ENCODE data around the gene PTOV1.

Gene PTOV1

DNA sequence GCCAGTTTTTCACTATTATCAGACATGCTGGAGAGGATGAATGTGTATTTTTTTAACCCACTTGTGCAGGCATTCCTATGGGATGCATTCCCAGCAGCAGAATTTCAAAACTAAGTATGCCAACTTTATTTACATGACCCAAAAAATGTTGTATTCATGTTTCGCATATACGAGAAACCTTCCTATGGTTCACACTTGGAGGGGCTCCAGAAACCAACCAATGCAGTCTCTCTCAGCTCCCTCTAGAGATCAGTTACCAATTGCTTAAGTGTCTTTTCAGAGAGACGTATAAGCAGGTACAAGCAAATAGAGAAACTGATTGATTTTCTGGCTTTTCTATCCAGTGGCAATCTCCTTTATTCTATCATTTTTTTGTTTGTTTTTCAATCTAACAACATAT is 5.5 kb upstream of the PTOV1 start:
- no peak for DNase-seq

DNA sequence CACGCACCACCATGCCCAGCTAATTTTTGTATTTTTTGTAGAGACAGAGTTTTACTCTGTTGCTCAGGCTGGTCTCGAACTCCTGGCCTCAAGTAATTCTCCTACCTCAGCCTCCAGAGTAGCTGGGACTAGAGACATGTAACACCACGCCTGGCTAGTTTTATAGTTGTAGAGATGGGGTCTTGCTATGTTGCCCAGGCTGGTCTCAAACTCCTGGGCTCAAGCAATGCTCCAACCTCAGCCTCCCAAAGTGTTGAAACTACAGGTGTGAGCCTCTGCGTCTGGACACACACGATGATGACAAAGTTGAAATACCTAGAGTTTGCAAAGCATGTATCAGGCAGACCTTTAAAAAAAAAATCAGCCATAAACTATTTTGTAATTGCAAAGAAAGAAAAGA is 4.6 kb upstream of the PTOV1 start:
- no peak for DNase-seq

DNA sequence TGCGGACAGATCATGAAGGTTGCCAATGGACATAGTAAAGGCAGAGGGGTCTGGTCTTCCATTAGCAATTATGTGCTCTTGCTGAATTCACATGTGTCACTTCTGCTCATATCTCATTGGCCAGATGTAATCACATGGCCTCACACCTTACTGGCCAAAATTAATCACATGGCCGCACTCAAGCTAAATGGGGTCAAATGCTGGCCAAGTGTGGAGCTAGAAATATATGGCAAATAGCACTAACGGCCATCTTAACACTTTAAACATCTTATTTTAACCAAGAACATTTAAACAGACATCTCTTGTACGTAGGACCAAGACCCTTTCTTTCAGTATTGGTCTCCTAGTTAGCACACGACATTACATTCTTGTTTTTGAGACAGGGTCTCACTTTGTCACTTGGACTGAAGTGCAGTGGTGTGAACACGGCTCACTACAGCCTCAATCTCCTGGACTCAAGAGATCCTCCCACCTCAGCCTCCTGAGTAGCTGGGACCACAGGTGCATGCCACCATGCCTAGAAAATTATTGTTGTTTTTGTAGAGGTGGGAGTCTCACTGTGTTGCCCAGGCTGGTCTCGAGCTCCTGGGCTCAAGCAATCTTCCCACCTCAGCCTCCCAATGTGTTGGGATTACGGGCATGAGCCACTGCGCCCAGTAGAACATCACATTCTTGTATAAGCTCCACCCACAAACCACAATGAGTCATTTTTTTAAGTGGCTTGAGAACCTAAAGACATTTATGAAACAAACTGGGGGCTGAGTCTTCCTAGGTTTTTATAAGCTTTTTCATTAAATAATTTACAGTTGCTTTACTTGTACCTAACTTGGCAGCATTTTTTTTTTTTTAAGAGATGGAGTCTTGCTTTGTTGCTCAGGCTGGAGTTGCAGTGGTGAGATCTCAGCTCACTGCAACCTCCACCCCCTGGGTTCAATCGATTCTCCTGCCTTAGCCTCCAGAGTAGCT is 2.9 kb upstream of the PTOV1 start:
- peak; percentile 42 to 71 for DNase-seq

DNA sequence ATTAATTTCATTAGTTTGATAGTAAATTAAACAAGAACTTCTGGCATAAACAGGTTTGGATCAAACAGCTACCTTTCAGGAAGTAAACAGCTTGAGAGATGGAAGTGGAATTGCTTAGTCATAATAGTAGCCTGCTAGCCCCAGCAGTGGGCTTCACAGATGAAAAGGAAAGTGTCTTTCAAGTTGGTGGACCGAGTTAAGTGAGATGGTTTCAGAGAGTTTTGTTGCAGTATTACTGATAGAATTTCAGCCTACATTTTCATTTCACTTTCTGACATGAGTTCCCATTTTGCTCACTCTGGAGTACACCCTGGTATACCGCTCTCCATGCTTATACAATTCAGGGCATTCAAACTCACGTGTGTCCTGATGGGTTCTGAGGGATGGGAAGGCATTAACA is 2.0 kb upstream of the PTOV1 start:
- DNase-seq, result no peak

DNA sequence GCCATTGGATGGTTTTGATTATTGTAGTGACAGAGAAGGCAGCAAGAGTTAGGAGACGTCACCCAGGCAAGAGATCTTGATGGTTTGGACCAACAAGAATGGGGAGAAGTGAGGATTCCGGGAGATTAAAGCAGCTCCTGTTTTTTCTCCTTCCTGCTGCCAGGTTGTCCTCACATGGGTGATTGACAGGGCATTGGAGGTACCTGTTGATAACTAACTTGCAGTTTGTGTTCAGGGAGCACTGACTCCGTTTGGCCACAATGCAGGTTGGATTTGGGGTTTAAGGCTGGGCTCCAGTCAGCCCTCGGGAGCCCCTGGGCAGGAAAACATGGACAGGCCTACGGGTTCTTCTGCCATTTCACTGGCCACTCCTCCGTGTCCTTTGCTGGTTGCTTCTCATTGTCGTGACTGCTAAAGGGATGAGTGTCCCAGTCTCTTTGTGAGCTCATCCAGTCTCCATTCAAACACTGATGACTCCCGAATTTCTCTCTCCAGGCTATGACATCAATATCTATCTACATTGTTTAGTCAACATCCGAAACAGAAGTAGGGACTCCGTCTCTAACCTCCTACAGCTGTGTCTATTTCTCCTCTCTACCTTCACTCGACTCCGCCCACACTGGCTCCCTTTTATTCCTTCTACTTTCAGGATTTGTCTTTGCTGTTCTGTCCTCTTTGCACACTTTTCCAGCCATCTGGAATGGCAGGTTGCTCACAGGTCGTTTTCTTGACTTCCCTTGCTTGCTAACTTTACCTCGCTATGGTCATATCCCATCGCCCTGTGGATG is 1.3 kb upstream of the PTOV1 start:
- DNase-seq, result no peak

DNA sequence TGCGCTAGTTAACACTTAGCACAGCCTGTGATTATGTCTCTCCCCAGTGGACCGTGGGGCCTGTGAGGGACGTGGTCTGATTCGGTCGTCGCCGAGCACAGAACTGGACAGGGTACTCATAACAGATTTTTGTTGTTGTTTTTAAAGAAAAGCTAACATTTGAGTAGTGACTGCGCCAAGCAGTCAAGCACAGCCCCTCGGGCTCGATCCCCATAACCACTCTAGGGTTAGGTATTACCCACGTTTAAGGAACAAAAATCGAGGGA is 805 bp upstream of the PTOV1 start:
- no peak for DNase-seq

DNA sequence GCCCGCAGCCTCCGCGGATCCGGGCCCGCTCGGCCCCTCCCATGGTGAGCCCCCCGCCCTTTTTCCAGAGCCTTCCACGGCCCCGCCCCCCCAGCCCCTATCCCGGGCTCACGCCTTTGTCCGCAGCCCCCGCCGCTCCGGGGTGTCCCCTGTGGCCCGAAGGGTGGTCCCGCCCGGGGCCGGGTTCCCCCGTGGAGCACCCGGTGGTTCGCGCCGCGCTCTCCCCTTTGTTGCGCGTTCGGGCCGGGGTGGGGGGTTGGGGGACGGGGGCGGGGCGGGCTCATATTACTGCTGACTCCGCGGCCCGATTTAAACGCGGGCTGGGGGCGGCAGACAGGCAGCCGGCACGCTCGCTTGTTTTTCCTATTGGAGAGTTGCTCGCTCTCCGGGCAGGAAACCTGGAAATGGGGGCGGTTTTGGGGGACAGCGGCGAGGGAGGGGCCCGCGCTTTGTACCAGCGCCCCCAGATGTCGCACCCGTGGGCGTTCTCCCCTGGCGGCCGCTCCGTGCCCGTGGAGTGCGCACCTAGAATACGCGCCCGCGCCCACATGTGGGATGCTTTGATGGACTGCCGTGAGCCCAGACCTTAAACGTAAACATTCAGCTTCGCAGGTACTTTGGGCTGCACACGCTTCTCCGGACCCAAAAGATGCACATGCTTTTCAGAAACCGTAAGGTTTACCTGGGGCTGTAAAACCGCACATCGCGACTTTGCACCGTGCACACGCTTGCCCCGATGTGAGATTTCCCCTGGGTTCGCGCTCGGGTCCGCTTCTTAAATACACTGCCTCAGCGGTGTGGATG is 699 bp downstream of the PTOV1 start:
- DNase-seq, result no peak

DNA sequence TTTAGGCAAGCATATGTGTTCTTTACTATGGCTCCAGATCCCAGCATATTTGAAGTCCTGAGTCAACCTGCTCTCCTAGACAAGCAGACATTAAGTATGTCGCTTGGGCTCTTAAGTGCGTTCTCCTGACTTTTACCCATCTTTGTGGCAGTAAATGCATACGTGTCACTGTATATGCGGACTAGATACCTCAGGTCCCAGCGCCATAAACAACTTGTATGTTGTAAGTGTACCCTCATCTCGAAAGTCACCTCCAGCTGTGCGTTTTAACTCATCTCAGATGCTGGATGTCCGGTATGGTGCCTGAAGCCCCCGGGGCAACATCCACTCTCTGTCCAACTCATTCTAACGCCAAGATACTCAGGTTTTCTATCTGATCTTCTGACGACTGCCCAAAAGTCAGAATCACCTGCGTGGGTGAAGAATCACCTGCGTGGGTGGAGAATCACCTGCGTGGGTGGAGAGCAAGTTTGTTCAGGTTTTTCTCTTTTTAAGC is 1.7 kb downstream of the PTOV1 start:
- DNase-seq, result no peak

DNA sequence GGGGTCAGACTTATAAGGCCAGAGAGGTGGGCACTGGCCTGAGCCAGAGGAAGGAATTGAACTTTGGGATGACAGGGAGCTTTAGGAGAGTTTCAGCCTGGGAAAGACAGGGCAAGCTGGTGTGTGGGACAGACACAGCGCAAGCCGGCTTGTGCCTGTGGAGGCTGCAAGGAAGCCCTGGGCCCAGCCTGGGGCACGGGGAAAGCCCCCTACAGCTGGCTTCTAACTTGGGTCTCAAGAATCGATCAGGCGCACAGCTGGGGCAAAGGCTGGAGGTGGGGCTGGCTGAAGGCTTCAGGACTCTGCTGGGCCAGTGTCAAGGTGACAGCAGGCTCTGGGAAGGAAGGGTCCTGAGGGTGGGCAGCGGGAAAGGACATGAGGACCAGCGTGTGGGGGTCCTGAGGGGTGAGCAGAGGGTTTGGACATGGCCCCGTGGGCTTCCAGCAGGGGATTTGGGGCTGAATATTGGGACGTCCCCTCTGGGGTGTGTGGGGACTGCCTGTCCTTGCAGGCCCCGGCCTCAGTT is 3.0 kb downstream of the PTOV1 start:
- DNase-seq, result no peak

DNA sequence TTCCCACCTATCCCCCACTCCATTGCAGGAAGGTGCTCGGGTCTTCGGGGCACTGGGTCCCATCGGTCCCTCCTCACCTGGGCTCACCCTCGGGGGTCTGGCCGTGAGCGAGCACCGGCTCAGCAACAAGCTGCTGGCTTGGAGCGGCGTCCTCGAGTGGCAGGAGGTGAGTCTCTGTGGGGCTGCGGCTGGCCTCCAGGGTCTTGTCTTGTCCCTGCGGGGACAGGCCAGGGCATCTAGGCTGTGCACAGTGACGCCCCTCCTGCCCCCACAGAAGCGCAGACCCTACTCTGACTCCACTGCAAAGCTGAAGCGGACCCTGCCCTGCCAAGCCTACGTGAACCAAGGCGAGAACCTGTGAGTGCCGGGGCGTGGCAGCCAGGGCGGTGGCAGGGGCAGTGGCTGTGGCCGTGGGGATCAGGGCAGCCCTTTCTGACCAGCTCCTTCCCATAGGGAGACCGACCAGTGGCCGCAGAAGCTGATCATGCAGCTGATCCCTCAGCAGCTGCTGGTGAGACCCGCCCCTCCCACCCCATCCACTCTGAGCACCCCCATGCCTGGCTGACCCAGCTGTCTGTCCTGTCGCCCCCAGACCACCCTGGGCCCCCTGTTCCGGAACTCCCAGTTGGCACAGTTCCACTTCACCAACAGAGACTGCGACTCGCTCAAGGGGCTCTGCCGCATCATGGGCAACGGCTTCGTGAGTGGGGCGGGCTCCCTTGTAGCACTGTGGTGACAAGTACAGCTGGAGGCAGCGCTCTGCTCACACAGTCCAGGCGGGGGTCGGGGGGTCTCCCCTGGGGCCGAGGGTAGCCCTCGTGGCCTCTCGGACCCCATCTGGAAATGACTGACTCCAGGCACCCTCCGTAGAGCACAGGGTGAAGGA is 3.7 kb downstream of the PTOV1 start:
- no peak for DNase-seq

DNA sequence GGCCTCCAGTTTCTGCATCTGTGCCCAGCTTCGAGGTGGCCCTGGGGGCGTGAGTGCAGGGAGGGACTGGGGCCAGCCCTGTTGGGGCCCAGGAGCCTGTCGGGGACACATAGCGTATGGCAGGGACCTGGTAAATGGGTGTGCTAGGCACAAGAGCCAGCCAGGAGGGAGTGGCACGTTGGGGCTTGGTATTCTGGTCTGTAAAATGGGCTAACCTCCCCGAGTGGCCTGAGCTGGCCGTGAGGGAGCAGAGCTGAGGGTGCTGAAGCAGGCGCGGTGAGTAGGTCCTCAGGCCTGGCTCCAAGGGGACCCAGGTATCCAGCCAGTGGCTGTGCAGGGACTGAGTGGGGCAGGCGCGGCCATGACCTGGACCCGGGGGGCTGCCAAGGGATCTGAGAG is 4.3 kb downstream of the PTOV1 start:
- DNase-seq, result no peak

DNA sequence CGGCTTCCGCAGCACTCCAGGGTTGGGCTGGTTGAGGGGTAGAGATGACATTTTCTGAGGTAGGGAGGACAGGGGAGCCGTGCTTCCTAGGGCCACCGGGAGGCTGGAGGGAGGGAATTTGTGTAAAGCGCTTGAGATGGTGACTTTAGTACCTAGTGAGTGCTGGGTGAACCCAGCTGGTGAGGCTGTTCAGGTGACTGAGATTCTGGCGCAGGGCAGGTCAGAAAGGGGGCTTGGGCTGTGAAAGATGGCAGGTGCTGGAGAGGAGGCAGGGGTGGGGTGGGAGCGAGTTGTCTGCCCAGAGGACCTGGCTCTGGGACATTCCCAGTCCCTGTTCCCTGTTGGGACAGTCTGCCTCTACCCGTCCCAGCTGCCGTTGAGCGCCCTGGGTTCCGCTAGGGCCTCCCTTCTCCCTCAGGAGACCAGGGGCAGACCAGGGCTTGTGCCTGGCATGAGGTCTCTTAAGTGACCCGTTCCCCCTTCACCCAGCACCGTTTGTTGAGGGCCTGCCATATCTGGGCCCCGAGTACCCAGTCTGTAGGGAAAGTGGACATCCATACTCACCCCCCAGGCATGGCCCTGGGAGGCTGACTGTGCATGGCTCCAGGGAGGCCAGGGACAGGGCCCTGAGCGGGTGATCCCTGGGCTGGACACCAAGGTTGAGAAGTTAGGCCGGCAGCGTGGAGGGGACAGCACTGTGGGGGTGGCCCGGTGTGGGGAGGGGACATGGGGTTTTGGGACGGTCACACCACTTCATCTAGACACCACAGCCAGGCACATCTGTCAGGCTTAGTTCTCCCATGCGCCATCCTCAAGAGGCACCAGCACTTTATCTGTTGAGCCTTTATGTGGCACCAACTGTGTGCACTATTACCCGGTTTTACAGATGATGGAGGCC is 5.0 kb downstream of the PTOV1 start:
- DNase-seq, result no peak

DNA sequence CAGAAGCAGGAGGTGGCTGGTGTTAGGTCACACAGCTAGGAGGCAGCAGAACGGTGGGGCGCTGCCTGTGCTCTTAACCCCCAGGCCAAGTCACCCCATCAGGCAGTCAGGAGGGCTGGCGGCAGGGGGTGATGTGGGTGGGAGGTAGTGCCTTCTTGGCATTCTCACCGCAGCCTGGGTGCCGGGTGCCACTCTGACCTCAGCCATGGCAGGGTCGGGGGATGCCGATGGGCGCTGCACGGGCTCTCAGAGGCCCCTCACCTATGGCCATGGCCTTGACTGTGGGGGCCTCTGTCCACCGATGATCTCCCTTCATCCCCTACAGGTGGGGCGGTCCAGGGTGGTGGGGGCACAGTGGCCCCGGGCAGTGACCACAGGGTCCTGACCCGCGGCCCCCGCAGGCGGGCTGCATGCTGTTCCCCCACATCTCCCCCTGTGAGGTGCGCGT is 5.6 kb downstream of the PTOV1 start:
- no peak for DNase-seq

DNA sequence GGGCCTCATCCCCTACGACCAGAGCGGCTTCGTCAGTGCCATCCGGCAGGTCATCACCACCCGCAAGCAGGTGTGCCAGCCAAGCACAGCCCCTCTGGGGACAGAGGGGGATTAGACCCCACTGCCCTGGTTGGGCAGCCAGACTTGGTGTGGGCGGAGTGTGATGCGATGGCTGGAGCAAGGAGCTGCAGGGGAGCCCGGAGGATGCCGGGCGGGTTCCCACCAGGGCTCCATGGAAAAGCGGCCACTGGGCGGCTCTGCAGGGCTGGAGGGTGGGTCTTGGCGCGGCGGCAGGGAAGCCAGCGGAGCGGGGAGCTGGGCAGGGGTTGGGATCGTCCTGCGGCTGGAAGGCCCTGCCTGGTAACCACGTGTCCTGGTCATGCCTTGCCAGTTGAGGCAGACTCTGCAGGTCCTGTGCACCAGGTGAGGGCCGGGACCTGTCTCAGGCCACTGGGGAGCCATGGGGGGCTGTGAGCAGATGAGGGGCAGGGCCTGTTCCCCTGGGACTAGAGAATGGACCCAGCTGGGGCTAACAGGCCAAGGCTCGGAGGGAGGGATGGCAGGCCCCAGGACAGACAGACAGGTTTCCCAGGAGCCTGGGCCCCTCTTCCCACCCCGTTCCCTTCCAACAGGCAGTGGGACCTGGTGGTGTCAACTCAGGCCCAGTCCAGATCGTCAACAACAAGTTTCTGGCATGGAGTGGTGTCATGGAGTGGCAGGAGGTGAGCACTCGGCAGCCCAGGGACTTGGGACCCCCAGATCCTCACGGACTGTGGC is 6.3 kb downstream of the PTOV1 start:
- DNase-seq, result no peak

DNA sequence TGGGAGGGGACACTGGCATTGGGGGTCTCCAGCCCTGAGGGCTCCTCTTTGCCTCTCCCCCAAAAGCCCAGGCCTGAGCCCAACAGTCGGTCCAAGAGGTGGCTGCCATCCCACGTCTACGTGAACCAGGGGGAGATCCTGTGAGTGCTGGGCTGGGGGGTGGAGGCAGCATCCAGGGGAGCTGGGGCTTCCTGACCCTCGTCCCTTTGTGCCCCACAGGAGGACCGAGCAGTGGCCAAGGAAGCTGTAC is 6.8 kb downstream of the PTOV1 start:
- DNase-seq, result no peak

DNA sequence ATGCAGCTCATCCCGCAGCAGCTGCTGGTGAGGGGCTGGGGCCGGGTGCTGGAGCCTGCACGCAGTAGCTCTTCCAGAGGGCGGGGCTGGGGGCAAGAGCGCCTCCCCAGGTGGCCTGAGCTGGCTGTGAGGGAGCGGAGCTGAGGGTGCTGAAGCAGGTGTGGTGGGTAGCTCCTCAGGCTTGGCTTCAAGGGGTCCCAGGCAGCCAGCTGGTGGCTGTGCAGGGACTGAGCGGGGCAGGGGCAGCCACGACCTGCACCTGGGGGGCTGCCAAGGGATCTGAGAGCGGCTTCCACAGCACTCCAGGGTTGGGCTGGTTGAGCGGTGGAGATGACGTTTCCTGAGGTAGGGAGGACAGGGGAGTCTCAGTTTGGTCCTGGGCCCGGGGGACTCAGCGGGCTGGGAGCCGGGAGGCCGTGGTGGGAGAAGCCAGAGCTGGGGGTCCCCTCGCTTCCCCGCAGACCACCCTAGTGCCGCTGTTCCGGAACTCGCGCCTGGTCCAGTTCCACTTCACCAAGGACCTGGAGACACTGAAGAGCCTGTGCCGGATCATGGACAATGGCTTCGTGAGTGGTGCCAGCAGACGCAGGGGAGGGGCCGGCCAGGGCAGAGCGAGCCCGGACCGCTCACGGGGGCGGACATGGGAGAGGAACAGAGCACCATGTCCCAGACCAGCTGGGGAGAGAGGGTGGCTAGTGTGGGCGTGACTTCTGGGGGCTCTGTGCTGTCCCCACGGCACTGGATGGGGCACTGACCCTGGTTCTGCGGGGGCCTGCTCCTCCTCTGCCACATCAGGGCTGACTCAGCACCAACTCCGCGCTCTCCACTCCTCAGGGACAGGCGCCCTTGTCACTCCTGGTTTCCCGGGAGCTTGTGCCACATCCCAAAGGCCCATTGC is 7.4 kb downstream of the PTOV1 start:
- no peak for DNase-seq

DNA sequence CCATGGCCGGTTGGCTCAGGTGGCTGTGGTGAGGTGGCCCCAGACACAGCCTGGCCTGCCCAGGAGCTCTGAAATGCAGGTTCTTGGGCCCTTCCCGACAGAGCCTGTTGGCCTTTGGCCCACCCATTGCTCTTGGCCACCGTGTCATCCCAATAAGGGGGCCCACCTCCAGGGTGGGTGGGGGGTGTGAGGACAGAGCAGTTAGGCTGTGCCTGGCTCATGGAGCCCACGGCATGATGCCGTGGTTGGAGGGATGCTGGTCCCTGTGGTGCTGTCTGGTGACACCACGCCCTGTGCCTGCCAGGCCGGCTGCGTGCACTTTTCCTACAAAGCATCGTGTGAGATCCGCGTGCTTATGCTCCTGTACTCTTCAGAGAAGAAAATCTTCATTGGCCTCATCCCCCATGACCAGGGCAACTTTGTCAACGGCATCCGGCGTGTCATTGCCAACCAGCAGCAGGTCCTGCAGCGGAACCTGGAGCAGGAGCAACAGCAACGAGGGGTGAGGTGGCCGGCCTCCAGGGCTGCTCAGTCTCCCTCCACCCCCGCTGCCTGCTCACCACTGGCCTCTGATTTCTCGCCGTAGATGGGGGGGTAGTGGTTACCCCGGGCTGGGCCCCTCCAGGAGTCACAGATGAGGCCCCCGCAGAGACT is 8.8 kb downstream of the PTOV1 start:
- DNase-seq, result no peak

DNA sequence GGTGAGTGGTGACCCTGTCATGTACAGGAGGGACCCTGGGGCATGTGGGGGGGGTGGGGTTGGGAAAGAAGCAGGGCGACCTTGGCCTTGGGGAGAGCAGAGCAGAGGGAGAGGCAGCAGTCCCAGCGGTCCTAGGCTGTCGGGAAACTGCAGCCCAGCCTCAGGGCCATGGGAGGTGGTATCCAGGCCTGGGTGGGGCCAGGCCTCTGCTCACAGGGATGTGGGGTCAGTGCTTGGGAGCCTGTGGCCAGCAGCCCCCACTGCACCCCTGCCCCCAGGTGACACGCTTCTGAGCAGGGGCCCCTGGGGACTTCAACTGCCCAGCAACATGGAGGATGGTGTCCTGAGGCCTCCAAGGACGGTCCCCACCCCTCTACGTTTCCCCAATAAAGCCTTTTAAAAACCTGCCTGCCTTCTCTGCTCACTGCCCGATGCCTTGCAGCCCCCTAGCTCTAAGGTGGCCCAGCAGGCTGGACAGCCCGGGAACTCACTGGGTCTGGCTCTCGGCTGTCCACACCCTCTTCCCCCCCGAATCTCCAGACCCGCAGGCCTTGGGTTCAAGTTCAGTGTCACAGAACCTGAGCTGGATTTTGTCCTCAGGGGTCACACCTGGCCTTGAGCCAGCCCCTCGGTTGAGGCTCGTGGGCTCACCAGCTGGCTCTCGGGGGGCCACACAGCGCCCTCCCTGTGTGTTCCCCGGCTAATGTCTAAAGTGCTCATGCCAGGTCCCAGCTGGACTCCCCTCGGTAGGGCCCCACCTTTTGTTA is 9.6 kb downstream of the PTOV1 start:
- no peak for DNase-seq

All from AML-193 (cell line).